22Rv1 (cell line): ENCODE data around the gene SH2D3A.
"Not testable (repeated sequence)": the region's sequence is repeated elsewhere in the genome, so short reads cannot be mapped to it uniquely, and the experiment has no call there.

Source experiments
- H3K27ac ChIP-seq: fragments of 450-650 bp; 2 replicates; pipeline ENCODE4 v1.5.1; 2017
- CTCF ChIP-seq: fragments of 450-650 bp; IDR thresholded peaks from 2 replicates; pipeline ENCODE4 v1.5.1; 2017; ENCODE audit warnings: mild to moderate bottlenecking
- ZFX ChIP-seq: fragments of 450-650 bp; IDR thresholded peaks from 2 replicates; pipeline ENCODE4 v1.6.1; 2017; ENCODE audit warnings: antibody characterized with exemption, borderline replicate concordance

SH2D3A gene

GRCh38 chr19:6788896-6789295, 21.7 kb upstream of the SH2D3A start:
- H3K27ac ChIP-seq, result no peak overlapping the region
- TF ChIP-seq ZFX, result no peak
- no peak for TF ChIP-seq CTCF

- TF ChIP-seq ZFX (no peak), CTCF (no peak)
- no peak overlapping the region for H3K27ac ChIP-seq
Measured at GRCh38 chr19:6787393-6787792, 20.2 kb upstream of the SH2D3A start.

GRCh38 chr19:6779206-6779605, 12.0 kb upstream of the SH2D3A start:
- no peak overlapping the region for H3K27ac ChIP-seq
- TF ChIP-seq ZFX, result no peak
- TF ChIP-seq CTCF, result no peak

GRCh38 chr19:6778386-6778785, 11.2 kb upstream of the SH2D3A start:
- TF ChIP-seq CTCF, result no peak
- no peak for TF ChIP-seq ZFX
- no peak overlapping the region for H3K27ac ChIP-seq

GRCh38 chr19:6777434-6777833, 10.2 kb upstream of the SH2D3A start:
- no peak overlapping the region for H3K27ac ChIP-seq
- TF ChIP-seq ZFX (no peak), CTCF (no peak)

- no peak for TF ChIP-seq ZFX
- TF ChIP-seq CTCF, result no peak
- H3K27ac ChIP-seq, result no peak overlapping the region
Measured at GRCh38 chr19:6776999-6777398, 9.8 kb upstream of the SH2D3A start.

- H3K27ac ChIP-seq, result not testable (repeated sequence)
Measured at GRCh38 chr19:6776045-6776444, 8.8 kb upstream of the SH2D3A start.
